Measurements from ENCODE around the gene INSYN2A. TPM values are rescaled to one million over a fixed set of nuclear protein-coding genes. Genes with fewer than 3 reads are reported as not detected.

INSYN2A gene
- total and polyA plus RNA-seq, 10 donors, result 0.09 to 3.0 (median 0.21) TPM; not detected in 1

DNA sequence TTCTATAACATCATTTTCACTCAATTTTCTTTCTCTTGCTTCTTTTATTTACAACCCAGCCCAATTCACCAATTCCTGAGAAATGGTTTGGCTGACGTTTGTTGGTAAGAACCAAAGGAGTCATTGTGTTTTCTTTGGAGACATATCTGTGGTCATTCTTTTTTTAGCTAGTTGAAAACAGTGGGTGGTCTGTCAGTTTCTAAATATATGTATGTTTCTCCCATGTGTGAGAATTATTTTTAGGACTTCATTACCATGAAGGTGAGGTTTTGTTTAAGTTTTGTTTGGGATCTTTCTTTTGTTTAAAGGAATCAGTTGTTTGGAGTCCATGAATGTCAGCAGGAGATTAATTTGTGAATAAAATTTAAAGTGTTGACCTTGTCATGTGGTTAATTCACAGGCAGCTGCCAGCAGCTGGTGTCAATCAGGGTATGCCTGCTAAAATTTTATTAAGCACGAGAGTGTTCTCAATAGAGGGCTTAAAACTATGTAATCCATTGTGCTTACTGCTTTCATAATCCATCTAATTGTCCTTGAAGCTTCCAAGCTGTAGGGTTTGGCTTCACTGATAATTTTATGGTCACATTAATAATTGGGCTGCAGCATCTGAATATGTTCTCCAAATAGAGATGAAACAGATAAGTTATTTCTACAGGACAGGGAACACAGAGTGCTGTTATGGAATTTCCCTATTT, 38.7 kb downstream of the INSYN2A start:
- Histone ChIP-seq H3K27ac (no peak overlapping the region), H3K4me1 (no peaks in the 10 kb centered on the region), H3K9me3 (no peaks in the 10 kb centered on the region), H3K36me3 (no peaks in the 10 kb centered on the region), H3K27me3 (replicated peaks in 1 of 7) (no peaks in the 10 kb centered on the region), H3K4me3 (no peak overlapping the region)
- TF ChIP-seq, protein P1, sequence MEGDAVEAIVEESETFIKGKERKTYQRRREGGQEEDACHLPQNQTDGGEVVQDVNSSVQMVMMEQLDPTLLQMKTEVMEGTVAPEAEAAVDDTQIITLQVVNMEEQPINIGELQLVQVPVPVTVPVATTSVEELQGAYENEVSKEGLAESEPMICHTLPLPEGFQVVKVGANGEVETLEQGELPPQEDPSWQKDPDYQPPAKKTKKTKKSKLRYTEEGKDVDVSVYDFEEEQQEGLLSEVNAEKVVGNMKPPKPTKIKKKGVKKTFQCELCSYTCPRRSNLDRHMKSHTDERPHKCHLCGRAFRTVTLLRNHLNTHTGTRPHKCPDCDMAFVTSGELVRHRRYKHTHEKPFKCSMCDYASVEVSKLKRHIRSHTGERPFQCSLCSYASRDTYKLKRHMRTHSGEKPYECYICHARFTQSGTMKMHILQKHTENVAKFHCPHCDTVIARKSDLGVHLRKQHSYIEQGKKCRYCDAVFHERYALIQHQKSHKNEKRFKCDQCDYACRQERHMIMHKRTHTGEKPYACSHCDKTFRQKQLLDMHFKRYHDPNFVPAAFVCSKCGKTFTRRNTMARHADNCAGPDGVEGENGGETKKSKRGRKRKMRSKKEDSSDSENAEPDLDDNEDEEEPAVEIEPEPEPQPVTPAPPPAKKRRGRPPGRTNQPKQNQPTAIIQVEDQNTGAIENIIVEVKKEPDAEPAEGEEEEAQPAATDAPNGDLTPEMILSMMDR (IDR thresholded peaks at IDR 0.05 in 8 of 11, conservative IDR thresholded peaks at IDR 0.05 in 3 of 11), result no peak
- TF ChIP-seq POLR2AphosphoS5 (IDR thresholded peaks at IDR 0.05) (no peak), POLR2A (IDR thresholded peaks at IDR 0.05) (no peak)
- no peak for DNase-seq
- intact Hi-C loops (cut with DNase I; ENCODE audit: low total_unique reads), result no loop called here
- 55 to 77% (median 65%) methylated on average over 2 of the region's 2 CpGs for WGBS, 5 donors

DNA sequence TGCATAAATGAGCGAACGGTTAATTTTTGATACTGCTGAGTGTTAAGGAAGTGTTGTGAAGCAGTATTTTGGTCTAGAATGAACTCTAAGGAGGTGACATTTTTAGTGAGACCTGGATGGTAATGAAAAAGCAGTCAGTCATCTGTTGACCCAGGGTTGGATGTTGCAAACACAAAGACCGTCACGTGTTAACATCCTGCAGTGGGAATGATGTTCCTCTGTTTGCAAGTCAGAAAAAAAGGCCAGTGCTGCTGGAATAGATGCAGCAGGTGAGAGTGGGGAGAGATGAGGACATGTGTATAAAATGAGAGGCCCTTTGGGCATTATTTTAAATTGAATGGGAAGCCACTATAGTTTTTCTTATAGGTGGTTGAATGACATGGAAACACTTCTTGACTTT, 39.3 kb downstream of the INSYN2A start:
- WGBS, 5 donors, result 92 to 95% (median 94%) methylated on average over 4 of the region's 4 CpGs
- Histone ChIP-seq H3K4me1 (no peaks in the 10 kb centered on the region), H3K27ac (no peak overlapping the region), H3K4me3 (no peak overlapping the region), H3K27me3 (replicated peaks in 1 of 7) (no peaks in the 10 kb centered on the region), H3K36me3 (no peaks in the 10 kb centered on the region), H3K9me3 (no peaks in the 10 kb centered on the region)
- DNase-seq, result no peak
- TF ChIP-seq, protein P1 (IDR thresholded peaks at IDR 0.05 in 8 of 11, conservative IDR thresholded peaks at IDR 0.05 in 3 of 11), result no peak
- no peak for TF ChIP-seq POLR2A (IDR thresholded peaks at IDR 0.05)
- no peak for TF ChIP-seq POLR2AphosphoS5 (IDR thresholded peaks at IDR 0.05)
- intact Hi-C loops (cut with DNase I; ENCODE audit: low total_unique reads), result no loop called here

DNA sequence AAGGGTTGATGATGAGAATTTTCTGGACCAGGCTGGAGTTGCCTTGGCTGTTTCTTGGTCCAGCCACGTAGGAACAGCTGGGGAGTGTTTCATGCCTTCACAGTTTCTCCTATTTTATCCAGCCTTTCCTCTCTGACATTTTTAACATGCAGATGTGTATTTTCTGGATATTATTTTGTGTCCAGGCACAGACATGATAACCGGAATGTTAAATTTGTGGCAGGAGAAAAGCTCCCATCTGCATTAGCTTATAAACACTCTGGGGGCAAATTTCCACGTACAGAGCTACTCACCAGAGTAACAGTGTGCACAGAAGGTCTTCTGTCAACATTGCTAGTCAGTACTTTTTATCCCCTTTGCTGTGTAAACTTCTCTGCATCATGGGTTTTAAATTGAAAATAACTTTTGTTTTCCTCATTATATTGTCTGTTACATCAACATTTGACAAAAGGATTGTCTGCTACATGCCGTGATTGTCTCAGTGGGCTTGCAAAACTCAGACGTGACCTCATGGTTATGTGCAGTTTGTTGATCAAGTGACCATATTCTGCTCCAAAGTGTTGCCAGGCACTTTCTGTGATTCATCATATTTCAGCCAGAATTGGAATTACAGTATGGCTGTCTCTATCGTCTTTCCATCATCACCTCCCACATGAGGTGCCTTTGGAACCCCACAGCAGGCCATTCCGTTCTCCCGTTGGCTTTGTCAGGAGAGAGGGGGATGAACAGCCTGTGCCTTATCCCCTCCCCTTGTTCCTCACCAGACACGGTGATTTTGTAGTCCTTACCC, 41.4 kb downstream of the INSYN2A start:
- Histone ChIP-seq H3K4me1 (no peaks in the 10 kb centered on the region), H3K9me3 (no peaks in the 10 kb centered on the region), H3K27ac (no peak overlapping the region), H3K4me3 (no peak overlapping the region), H3K36me3 (no peaks in the 10 kb centered on the region), H3K27me3 (replicated peaks in 1 of 7) (no peaks in the 10 kb centered on the region)
- no peak for DNase-seq
- intact Hi-C loops (cut with DNase I; ENCODE audit: low total_unique reads), result no loop called here
- WGBS, 5 donors, result 80 to 94% (median 84%) methylated on average over 9 of the region's 9 CpGs
- TF ChIP-seq POLR2AphosphoS5 (IDR thresholded peaks at IDR 0.05) (no peak), POLR2A (IDR thresholded peaks at IDR 0.05) (no peak)
- TF ChIP-seq, protein P1 (IDR thresholded peaks at IDR 0.05 in 8 of 11, conservative IDR thresholded peaks at IDR 0.05 in 3 of 11), result no peak

DNA sequence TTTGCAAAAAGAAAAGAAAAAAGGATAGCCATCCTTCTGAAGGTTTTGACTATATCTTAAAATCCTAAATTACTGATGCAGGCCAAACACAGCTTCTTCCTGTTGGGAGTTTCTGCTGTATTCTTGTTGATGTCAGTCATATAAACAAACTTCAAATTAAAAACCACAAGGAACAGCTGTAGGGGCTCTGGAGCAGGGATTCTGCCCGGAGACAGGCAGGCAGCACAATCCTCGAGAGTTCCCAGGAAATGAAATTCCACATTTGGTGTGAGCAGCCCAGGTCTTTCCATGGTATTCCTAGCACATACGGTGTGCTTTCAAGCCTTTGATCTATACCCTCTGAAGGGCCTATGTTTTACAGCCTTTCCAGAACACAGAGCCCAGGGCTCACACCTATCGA, 43.2 kb downstream of the INSYN2A start:
- Histone ChIP-seq H3K4me1 (no peaks in the 10 kb centered on the region), H3K27ac (no peak overlapping the region), H3K9me3 (no peaks in the 10 kb centered on the region), H3K36me3 (no peaks in the 10 kb centered on the region), H3K27me3 (replicated peaks in 1 of 7) (no peaks in the 10 kb centered on the region), H3K4me3 (no peak overlapping the region)
- no peak for DNase-seq
- intact Hi-C loops (cut with DNase I; ENCODE audit: low total_unique reads), result no loop called here
- TF ChIP-seq, protein P1 (IDR thresholded peaks at IDR 0.05 in 8 of 11, conservative IDR thresholded peaks at IDR 0.05 in 3 of 11), result no peak
- TF ChIP-seq POLR2A (IDR thresholded peaks at IDR 0.05) (no peak), POLR2AphosphoS5 (IDR thresholded peaks at IDR 0.05) (no peak)
- 59 to 81% (median 77%) methylated on average over 4 of the region's 4 CpGs for WGBS, 5 donors
